ENCODE measurements around the gene CPEB1.

The CPEB1 gene

DNA sequence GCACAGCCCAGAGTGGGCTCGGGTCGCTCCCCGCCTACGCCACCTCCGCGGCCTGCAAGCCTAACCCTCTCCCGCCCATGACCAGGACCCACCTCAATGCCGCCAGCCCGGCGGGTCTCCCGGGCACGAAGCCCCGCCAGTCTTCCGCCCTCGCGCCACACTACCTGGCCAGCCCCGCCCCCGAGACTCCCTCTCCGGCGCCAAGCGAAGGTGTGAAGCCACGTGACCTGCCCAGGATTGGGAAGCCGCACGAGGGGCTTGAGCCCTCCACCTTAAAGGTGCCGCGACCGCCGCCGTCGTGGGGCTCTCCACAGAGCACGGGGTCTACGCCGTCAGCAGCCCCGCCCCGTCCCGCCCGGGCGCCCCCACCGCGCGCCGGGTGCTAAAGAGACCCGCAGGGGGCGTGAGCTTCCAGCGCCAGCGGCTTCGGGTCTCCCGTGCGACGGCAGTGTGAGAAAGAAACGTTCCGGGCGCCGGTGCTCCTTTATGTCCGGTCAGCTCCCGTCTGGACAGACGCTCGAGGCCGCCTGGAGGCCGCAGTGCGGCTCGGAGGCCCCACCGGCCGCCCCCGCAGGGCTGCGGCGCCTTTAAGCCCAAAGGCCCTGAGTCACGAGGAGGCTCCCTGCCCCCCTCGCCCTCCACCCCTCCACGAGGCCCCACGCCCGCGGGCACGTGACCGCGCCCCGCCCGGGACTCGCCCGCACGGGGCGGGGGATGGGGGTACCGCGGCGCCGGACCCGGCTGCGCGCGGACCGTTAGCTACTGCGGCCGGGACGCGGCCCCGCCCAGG is at the start of gene CPEB1 (continued):
- TF ChIP-seq, protein P1, sequence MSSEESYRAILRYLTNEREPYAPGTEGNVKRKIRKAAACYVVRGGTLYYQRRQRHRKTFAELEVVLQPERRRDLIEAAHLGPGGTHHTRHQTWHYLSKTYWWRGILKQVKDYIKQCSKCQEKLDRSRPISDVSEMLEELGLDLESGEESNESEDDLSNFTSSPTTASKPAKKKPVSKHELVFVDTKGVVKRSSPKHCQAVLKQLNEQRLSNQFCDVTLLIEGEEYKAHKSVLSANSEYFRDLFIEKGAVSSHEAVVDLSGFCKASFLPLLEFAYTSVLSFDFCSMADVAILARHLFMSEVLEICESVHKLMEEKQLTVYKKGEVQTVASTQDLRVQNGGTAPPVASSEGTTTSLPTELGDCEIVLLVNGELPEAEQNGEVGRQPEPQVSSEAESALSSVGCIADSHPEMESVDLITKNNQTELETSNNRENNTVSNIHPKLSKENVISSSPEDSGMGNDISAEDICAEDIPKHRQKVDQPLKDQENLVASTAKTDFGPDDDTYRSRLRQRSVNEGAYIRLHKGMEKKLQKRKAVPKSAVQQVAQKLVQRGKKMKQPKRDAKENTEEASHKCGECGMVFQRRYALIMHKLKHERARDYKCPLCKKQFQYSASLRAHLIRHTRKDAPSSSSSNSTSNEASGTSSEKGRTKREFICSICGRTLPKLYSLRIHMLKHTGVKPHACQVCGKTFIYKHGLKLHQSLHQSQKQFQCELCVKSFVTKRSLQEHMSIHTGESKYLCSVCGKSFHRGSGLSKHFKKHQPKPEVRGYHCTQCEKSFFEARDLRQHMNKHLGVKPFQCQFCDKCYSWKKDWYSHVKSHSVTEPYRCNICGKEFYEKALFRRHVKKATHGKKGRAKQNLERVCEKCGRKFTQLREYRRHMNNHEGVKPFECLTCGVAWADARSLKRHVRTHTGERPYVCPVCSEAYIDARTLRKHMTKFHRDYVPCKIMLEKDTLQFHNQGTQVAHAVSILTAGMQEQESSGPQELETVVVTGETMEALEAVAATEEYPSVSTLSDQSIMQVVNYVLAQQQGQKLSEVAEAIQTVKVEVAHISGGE (tag by site-specific recombination; conservative IDR thresholded peaks at IDR 0.05; ENCODE audit: low read depth), result peak; percentile 92
- TF ChIP-seq, protein P2, sequence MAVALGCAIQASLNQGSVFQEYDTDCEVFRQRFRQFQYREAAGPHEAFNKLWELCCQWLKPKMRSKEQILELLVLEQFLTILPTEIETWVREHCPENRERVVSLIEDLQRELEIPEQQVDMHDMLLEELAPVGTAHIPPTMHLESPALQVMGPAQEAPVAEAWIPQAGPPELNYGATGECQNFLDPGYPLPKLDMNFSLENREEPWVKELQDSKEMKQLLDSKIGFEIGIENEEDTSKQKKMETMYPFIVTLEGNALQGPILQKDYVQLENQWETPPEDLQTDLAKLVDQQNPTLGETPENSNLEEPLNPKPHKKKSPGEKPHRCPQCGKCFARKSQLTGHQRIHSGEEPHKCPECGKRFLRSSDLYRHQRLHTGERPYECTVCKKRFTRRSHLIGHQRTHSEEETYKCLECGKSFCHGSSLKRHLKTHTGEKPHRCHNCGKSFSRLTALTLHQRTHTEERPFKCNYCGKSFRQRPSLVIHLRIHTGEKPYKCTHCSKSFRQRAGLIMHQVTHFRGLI (tag by site-specific recombination; IDR thresholded peaks at IDR 0.05), result peak; percentile 68
- TF ChIP-seq, protein P3, sequence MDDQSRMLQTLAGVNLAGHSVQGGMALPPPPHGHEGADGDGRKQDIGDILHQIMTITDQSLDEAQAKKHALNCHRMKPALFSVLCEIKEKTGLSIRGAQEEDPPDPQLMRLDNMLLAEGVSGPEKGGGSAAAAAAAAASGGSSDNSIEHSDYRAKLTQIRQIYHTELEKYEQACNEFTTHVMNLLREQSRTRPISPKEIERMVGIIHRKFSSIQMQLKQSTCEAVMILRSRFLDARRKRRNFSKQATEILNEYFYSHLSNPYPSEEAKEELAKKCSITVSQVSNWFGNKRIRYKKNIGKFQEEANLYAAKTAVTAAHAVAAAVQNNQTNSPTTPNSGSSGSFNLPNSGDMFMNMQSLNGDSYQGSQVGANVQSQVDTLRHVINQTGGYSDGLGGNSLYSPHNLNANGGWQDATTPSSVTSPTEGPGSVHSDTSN (CRISPR knock-in tag; IDR thresholded peaks at IDR 0.05), result 0 out of 2 replicates have a peak, but pooled peaks have one; percentile 58
- no peak for TF ChIP-seq MEIS1 (CRISPR knock-in tag; IDR thresholded peaks at IDR 0.05; ENCODE audit: borderline replicate concordance)

DNA sequence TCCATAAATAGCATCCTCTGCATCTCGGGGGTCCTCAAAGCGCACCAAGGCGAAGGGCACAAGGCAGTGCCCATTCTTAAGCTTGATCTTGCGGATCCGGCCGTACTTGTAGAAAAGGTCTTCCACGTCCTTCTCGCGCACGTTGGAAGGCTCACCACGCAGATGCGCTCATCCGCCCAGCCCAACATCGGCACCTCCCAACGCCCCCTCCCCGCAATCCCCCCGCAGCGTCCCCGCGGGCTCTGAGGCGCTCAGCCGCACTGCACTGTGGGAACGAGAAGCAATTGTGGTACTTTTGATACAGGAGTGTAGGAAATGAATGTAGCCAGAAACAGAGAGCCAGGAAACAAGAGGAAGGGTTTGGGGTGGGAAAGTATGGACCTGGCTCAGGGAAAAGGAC is 45.0 kb upstream of the CPEB1 start:
- Histone ChIP-seq H3K36me3 (ENCODE audit: control insufficient read depth in 2 of 2, insufficient read depth in 1 of 2, low read length in 2 of 2) (no peaks in the 10 kb centered on the region), H3K9me3 (ENCODE audit: control insufficient read depth, insufficient read depth, low read depth, low read length) (no peaks in the 10 kb centered on the region), H3K4me1 (ENCODE audit: control insufficient read depth, insufficient read depth, low read length) (no peaks in the 10 kb centered on the region), H3K27ac (ENCODE audit: extremely low read depth, low read depth, low read length) (no peak overlapping the region), H3K4me3 (ENCODE audit: low read depth, low read length) (no peak overlapping the region)
- TF ChIP-seq, protein P4, sequence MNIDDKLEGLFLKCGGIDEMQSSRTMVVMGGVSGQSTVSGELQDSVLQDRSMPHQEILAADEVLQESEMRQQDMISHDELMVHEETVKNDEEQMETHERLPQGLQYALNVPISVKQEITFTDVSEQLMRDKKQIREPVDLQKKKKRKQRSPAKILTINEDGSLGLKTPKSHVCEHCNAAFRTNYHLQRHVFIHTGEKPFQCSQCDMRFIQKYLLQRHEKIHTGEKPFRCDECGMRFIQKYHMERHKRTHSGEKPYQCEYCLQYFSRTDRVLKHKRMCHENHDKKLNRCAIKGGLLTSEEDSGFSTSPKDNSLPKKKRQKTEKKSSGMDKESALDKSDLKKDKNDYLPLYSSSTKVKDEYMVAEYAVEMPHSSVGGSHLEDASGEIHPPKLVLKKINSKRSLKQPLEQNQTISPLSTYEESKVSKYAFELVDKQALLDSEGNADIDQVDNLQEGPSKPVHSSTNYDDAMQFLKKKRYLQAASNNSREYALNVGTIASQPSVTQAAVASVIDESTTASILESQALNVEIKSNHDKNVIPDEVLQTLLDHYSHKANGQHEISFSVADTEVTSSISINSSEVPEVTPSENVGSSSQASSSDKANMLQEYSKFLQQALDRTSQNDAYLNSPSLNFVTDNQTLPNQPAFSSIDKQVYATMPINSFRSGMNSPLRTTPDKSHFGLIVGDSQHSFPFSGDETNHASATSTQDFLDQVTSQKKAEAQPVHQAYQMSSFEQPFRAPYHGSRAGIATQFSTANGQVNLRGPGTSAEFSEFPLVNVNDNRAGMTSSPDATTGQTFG (tag by site-specific recombination; IDR thresholded peaks at IDR 0.05; ENCODE audit: borderline replicate concordance), result no peak
- TF ChIP-seq ZNF16 (tag by site-specific recombination; IDR thresholded peaks at IDR 0.05; ENCODE audit: low read depth) (no peak), ZBTB17 (tag by site-specific recombination; IDR thresholded peaks at IDR 0.05) (no peak), ZNF558 (tag by site-specific recombination; IDR thresholded peaks at IDR 0.05) (no peak), ZNF211 (tag by site-specific recombination; IDR thresholded peaks at IDR 0.05; ENCODE audit: low read depth) (no peak), ZNF2 (tag by site-specific recombination; IDR thresholded peaks at IDR 0.05) (no peak), ZNF548 (tag by site-specific recombination; IDR thresholded peaks at IDR 0.05) (no peak), KLF8 (tag by site-specific recombination; IDR thresholded peaks at IDR 0.05) (no peak), OSR2 (tag by site-specific recombination; IDR thresholded peaks at IDR 0.05) (no peak), ZNF404 (tag by site-specific recombination; IDR thresholded peaks at IDR 0.05) (no peak), HOXA7 (CRISPR knock-in tag; IDR thresholded peaks at IDR 0.05; ENCODE audit: borderline replicate concordance) (no peak), KLF10 (tag by site-specific recombination; IDR thresholded peaks at IDR 0.05) (no peak)
- TF ChIP-seq, protein P5, sequence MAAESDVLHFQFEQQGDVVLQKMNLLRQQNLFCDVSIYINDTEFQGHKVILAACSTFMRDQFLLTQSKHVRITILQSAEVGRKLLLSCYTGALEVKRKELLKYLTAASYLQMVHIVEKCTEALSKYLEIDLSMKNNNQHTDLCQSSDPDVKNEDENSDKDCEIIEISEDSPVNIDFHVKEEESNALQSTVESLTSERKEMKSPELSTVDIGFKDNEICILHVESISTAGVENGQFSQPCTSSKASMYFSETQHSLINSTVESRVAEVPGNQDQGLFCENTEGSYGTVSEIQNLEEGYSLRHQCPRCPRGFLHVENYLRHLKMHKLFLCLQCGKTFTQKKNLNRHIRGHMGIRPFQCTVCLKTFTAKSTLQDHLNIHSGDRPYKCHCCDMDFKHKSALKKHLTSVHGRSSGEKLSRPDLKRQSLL (tag by site-specific recombination; IDR thresholded peaks at IDR 0.05), result no peak
- ChIA-PET POLR2A (no interaction called here), CTCF (no interaction called here)

Measured in HEK293 (cell line).